IPS DF 6.9 (cell line): Measurements from ENCODE around the gene ANXA7.

Source experiments
- DNase-seq: peaks from one replicate; pipeline ENCODE4 v3.0.0-alpha.2; 2013; ENCODE audit warnings: low read depth, low spot score
- H3K27ac ChIP-seq: one replicate; pipeline ENCODE4 v1.5.1; 2013; ENCODE audit warnings: low read length, control low read depth
- H3K27me3 ChIP-seq: 2 replicates; pipeline ENCODE4 v1.6.1; 2013; ENCODE audit warnings: mild to moderate bottlenecking, low read length; ENCODE audit not compliant: control insufficient read depth, insufficient read depth
- H3K36me3 ChIP-seq: 2 replicates; pipeline ENCODE4 v1.6.1; 2013; ENCODE audit warnings: low read length; ENCODE audit not compliant: control insufficient read depth, insufficient read depth
- H3K4me1 ChIP-seq: 2 replicates; pipeline ENCODE4 v1.6.1; 2013; ENCODE audit warnings: low read length; ENCODE audit not compliant: control insufficient read depth, insufficient read depth
- H3K4me3 ChIP-seq: 2 replicates; pipeline ENCODE4 v1.5.1; 2013; ENCODE audit warnings: mild to moderate bottlenecking, low read length
- H3K9me3 ChIP-seq: 2 replicates; pipeline ENCODE4 v1.6.1; 2013; ENCODE audit warnings: low read length, inconsistent platforms; ENCODE audit not compliant: control insufficient read depth, insufficient read depth
- WGBS: extraction: QIAGEN DNeasy Blood & Tissue Kit; methylation state at CpG from one replicate; pipeline ENCODE4 v1.1.7; 2013; ENCODE audit warnings: mixed read lengths, missing lambda C conversion rate; ENCODE audit not compliant: insufficient read length, insufficient coverage; 5-methylcytosine and 5-hydroxymethylcytosine counted together

Gene ANXA7

DNA sequence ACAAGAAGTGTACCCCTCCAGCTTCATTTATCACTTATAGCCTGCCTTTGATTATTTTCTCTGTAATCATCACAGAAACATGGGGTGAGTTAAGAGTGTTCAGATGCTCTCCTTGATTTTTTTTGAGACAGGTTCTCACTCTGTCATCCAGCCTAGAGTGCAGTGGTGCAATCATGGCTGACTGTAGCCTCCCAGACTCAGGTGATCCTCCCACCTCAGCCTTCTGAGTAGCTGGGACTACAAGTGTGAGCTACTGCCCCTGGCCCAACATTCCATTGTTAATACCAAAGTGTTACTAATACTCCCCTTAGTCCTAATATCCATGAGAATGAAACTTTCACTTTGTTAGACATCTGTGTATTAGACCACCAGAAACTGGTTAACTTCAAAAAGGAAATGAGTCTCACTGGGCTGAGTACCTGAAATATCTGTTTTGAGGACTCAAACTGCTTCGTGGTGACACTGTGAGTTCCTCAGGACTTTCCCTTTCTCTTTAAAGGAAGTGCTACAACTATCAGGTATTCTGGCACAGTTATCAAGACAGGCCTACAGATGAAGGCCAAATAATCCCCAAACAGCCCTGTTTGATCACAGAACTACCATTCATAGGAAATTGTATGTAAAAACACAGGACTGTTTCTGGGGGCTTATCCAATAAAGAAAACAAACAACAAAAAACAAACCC is 34.7 kb downstream of the ANXA7 start:
- no peak for DNase-seq
- Histone ChIP-seq H3K27me3 (no peaks in the 10 kb centered on the region), H3K4me1 (no peaks in the 10 kb centered on the region), H3K9me3 (no peaks in the 10 kb centered on the region), H3K36me3 (peaks cover 2% of the 10 kb centered on the region; the same call in 1 of the 2 replicates), H3K4me3 (no peak overlapping the region), H3K27ac (no peak overlapping the region)
- WGBS, result no CpG with 5 or more reads among the region's 1 CpG

- Histone ChIP-seq H3K4me1 (no peaks in the 10 kb centered on the region), H3K4me3 (no peak overlapping the region), H3K36me3 (no peaks in the 10 kb centered on the region), H3K9me3 (no peaks in the 10 kb centered on the region), H3K27ac (no peak overlapping the region), H3K27me3 (no peaks in the 10 kb centered on the region)
- DNase-seq, result no peak
- no CpG with 5 or more reads among the region's 3 CpGs for WGBS
These were observed 37.2 kb downstream of the ANXA7 start for GRCh38 chr10:73376679-73377078.

DNA sequence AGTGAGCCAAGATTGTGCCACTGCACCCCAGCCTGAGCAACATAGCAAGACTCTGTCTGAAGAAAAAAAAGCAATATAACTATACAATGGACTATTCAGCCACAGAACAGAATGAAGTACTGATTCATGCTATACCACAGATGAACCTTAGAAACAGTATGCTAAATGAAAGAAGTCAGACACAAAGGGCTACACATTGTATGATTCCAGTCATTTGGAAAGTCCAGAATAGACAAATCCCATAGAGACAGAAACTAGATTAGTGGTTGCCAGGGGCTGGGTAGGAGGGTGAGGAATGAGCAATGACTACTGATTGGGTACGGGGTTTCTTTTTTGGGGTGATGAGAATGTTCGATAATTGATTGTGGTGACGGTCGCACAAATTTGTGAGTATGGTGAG is 45.6 kb downstream of the ANXA7 start:
- Histone ChIP-seq H3K4me3 (no peak overlapping the region), H3K4me1 (no peaks in the 10 kb centered on the region), H3K9me3 (no peaks in the 10 kb centered on the region), H3K27ac (no peak overlapping the region), H3K27me3 (no peaks in the 10 kb centered on the region), H3K36me3 (no peaks in the 10 kb centered on the region)
- DNase-seq, result no peak
- WGBS, result 100% methylated on average over 4 of the region's 4 CpGs

DNA sequence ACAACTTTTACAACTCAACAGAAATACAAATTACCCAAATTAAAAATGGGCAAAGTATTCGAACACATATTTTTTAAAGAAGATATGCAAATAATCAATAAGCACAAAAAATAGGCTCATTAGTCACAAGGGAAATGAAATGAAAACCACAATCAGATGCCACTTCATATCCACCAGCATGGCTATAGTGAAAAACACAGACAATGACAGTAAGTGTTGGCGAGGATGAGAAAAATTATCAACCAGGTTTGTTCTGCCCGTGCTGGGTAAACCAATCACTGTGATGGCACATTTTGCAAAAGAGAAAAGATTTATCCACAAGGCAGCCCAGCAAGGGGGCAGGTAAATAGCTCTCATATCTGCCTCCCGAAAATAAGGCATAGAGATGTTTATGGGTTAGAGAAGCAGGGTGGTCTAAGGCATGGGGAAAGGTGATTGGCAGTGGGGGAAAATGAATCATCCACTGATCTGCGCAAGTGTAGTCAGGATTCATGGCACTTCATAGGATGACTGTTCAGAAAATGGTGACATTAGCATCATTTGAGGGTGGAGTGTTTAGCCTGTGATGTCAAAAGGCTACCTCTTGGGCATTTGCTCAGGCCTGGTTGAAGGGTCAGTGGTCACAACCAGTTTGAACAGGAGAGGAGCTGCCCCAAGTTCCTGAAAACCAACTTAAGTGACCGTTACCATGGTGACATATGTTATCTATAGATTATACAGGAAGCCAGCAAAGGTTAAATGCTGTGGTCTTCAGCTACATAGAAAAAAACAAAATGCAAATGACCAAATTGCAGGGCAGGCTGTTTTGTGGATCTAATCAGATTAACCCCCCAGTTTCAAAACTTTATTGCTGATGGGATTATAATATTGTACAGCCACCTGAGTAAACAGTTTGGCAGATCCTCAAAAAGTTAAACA is 47.2 kb downstream of the ANXA7 start:
- Histone ChIP-seq H3K27me3 (no peaks in the 10 kb centered on the region), H3K4me1 (no peaks in the 10 kb centered on the region), H3K36me3 (no peaks in the 10 kb centered on the region), H3K9me3 (no peaks in the 10 kb centered on the region), H3K27ac (no peak overlapping the region), H3K4me3 (no peak overlapping the region)
- DNase-seq, result no peak
- WGBS, result no CpG with 5 or more reads among the region's 6 CpGs

DNA sequence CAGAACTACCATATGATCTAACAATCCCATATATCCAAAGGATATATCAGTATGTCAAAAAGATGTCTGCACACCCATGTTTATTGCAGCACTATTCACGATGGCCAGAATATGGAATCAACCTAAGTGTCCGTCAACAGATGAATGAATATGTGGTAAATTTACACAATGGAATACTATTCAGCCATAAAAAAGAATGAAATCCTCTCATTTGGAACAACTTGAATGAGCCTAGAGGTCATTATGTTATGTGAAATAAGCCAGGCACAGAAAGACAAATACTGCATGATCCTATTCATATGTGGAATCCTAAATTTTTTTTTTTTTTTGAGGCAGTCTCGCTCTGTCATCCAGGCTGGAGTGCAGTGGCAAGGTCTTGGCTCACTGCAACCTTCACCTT is 48.9 kb downstream of the ANXA7 start:
- DNase-seq, result no peak
- Histone ChIP-seq H3K4me3 (no peak overlapping the region), H3K27me3 (no peaks in the 10 kb centered on the region), H3K4me1 (no peaks in the 10 kb centered on the region), H3K36me3 (no peaks in the 10 kb centered on the region), H3K27ac (no peak overlapping the region), H3K9me3 (no peaks in the 10 kb centered on the region)
- WGBS, result no CpG with 5 or more reads among the region's 3 CpGs

DNA sequence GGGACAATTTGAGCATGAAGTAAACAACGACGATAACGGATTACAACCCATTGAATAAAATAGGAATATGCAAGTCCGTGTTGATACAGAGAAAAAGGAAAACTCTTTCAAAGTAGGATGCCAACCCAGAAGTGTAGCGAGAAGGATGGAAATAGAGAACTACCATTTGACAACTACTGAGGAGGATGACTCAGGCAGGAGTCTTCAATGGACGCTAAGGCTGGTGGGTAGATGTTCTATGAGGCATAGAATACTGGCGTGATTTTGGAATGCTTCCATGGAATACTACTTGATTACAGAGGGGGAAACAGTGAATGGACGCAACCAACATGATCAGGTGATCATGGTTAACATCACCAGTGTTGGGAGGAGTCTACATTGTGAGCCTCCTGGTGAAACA is 54.4 kb downstream of the ANXA7 start:
- Histone ChIP-seq H3K9me3 (no peaks in the 10 kb centered on the region), H3K4me3 (no peak overlapping the region), H3K27me3 (no peaks in the 10 kb centered on the region), H3K27ac (no peak overlapping the region), H3K4me1 (no peaks in the 10 kb centered on the region), H3K36me3 (no peaks in the 10 kb centered on the region)
- WGBS, result no CpG with 5 or more reads among the region's 8 CpGs
- no peak for DNase-seq

DNA sequence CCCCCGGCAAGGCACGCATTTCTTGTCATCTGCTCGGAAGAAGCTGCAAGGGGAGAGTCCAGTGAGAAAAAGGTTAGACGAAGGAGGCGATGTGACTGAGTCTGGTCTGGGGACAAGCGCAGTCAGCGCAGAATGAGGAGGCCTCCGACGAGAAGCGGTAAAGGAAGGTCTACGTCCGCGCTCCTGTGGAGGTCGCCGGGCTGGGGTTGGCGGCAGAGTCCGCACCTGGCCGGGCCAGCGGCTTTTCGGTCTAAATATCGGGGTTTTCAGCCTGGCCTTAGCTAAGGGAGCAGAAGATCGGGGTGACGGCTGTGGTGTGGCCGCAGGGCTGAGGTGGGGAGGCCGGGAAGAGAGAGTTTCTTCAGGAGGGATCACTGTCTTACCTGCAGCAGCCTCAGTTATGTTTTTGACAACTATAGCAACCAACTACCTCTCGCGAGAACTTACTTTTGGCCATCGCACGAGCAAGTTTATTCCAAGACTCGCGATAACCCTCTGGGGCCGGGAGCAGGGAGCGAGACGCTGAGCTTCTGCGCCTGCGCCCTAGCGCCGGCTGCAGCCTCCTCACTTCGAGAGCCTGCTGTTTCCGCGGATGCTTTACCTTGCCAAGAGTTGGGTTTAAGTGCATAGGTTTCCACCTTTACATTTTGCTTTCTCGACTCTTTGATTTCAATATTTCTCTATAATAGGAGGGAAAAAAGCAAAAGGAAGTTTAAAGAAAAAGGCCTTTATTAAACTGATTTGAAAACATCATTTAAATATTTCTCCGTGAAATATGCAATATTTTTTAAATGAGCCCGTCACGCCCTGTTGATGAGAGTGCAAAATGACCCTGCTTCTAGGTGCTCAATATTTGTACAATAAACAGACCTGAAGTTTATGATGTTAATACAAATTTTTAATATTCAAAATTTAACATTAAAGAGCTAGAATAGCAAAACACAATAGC is 55.3 kb downstream of the ANXA7 start, which contains the start of gene CFAP70:
Gene CFAP70, minus strand, starts transcription at position 534 of the 949 bp plus-strand sequence. CDS start 4,068 bp downstream, outside the sequence.
- no peak within 1 kb of the TSS for H3K27ac ChIP-seq
- no peaks in the 10 kb centered on the region for H3K36me3 ChIP-seq
- H3K27me3 ChIP-seq, result no peaks in the 10 kb centered on the region
- peak within 1 kb of the TSS; percentile 73; the same call in 1 of the 2 replicates for H3K4me3 ChIP-seq
- H3K4me1 ChIP-seq, result no peaks in the 10 kb centered on the region
- no CpG with 5 or more reads among the region's 45 CpGs for WGBS
- DNase-seq, result peak; percentile 91
- no peaks in the 10 kb centered on the region for H3K9me3 ChIP-seq

GRCh38 chr10:73357821-73358220 is 56.0 kb downstream of the ANXA7 start:
- no CpG with 5 or more reads among the region's 5 CpGs for WGBS
- H3K27me3 ChIP-seq, result no peaks in the 10 kb centered on the region
- no peak overlapping the region for H3K27ac ChIP-seq
- no peaks in the 10 kb centered on the region for H3K4me1 ChIP-seq
- H3K4me3 ChIP-seq, result peak overlapping the region; percentile 73; the same call in 1 of the 2 replicates
- H3K9me3 ChIP-seq, result no peaks in the 10 kb centered on the region
- no peak for DNase-seq
- no peaks in the 10 kb centered on the region for H3K36me3 ChIP-seq

- H3K4me3 ChIP-seq, result no peak overlapping the region
- no CpG with 5 or more reads among the region's 4 CpGs for WGBS
- H3K36me3 ChIP-seq, result no peaks in the 10 kb centered on the region
- H3K4me1 ChIP-seq, result no peaks in the 10 kb centered on the region
- H3K9me3 ChIP-seq, result no peaks in the 10 kb centered on the region
- H3K27ac ChIP-seq, result no peak overlapping the region
- no peak for DNase-seq
- H3K27me3 ChIP-seq, result no peaks in the 10 kb centered on the region
These were observed 56.7 kb downstream of the ANXA7 start for GRCh38 chr10:73357166-73357565.

GRCh38 chr10:73344269-73344668 is 69.6 kb downstream of the ANXA7 start:
- no CpG with 5 or more reads among the region's 1 CpG for WGBS

More at GRCh38 chr10:73344269-73344668, 69.6 kb downstream of the ANXA7 start:
- H3K27ac ChIP-seq, result no peak overlapping the region
- 0 out of 2 replicates have a peak, but pooled peaks cover 2% of the 10 kb centered on the region for H3K4me1 ChIP-seq
- H3K27me3 ChIP-seq, result no peaks in the 10 kb centered on the region
- DNase-seq, result no peak
- no peaks in the 10 kb centered on the region for H3K9me3 ChIP-seq
- no peak overlapping the region for H3K4me3 ChIP-seq
- no peaks in the 10 kb centered on the region for H3K36me3 ChIP-seq
